A673 (cell line): ENCODE measurements around the gene MRPL48.

Experiments used
- EZH2 ChIP-seq: fragments of 200-600 bp; sonication (generic); IDR thresholded peaks from 2 replicates; pipeline ENCODE4 v1.6.1; 2017; ENCODE audit warnings: borderline replicate concordance, low read depth, mild to moderate bottlenecking, mixed read lengths, antibody characterized with exemption, low read length; ENCODE audit not compliant: poor library complexity, severe bottlenecking
- TF ChIP-seq, protein P1 (sequence below): fragments of 300-800, 200-600 bp; sonication (generic); conservative IDR thresholded peaks from 2 replicates; pipeline ENCODE4 v1.5.1; 2017; ENCODE audit warnings: low read depth, mild to moderate bottlenecking, antibody characterized with exemption, low read length, moderate library complexity, mixed read lengths

GRCh38 chr11:73757598-73757997, 30.1 kb upstream of the MRPL48 start:
- TF ChIP-seq, protein P1, sequence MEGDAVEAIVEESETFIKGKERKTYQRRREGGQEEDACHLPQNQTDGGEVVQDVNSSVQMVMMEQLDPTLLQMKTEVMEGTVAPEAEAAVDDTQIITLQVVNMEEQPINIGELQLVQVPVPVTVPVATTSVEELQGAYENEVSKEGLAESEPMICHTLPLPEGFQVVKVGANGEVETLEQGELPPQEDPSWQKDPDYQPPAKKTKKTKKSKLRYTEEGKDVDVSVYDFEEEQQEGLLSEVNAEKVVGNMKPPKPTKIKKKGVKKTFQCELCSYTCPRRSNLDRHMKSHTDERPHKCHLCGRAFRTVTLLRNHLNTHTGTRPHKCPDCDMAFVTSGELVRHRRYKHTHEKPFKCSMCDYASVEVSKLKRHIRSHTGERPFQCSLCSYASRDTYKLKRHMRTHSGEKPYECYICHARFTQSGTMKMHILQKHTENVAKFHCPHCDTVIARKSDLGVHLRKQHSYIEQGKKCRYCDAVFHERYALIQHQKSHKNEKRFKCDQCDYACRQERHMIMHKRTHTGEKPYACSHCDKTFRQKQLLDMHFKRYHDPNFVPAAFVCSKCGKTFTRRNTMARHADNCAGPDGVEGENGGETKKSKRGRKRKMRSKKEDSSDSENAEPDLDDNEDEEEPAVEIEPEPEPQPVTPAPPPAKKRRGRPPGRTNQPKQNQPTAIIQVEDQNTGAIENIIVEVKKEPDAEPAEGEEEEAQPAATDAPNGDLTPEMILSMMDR = no peak
- TF ChIP-seq EZH2 = no peak
